Measurements from ENCODE around the gene RBM8A.

DNA sequence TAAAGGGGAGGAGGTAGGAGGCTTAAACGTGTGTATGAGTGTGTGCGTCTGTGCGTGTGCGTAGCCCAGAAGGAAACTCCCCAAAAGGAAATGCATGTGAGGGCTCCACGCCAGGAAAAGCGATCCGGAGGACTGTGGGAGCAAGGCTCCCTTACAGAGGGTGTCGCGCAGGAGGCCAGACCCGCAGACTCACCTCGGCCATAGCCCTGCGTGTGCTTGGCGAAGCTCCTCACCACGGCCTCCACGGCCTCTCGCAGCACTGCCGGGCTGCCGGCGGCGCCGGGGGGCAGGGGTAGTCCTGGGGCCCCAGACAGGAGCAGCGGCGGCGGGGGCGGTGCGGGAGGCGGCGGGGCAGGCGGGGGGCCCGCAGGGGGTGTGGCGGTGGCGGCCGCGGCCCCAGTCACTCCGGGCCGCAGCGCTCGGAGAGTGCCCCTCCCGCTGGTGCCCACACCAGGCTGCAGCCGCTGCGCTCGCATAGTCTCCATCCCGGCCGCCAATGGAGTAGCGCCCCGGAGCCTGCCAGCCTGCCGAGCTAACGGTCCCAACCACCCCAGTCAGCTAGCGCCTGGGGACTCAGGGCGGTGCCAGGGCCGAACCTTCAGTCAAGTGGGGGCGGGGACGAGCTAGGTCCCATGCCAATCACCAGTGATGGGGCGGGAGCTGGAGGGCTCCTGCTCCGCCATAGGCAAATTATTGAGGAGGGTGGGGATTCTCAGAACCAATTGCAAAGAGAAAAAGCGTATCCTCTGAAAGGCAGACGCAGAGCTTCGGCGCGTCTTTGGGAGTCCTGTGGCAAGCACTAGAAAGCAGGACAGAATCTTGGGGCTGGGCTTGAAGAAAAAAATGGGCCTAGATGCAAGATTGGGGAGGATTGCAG lies 30.4 kb upstream of the RBM8A start, which contains the start of gene LIX1L:
- TF ChIP-seq, protein P1, sequence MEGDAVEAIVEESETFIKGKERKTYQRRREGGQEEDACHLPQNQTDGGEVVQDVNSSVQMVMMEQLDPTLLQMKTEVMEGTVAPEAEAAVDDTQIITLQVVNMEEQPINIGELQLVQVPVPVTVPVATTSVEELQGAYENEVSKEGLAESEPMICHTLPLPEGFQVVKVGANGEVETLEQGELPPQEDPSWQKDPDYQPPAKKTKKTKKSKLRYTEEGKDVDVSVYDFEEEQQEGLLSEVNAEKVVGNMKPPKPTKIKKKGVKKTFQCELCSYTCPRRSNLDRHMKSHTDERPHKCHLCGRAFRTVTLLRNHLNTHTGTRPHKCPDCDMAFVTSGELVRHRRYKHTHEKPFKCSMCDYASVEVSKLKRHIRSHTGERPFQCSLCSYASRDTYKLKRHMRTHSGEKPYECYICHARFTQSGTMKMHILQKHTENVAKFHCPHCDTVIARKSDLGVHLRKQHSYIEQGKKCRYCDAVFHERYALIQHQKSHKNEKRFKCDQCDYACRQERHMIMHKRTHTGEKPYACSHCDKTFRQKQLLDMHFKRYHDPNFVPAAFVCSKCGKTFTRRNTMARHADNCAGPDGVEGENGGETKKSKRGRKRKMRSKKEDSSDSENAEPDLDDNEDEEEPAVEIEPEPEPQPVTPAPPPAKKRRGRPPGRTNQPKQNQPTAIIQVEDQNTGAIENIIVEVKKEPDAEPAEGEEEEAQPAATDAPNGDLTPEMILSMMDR (conservative IDR thresholded peaks at IDR 0.05; ENCODE audit: low read length), result no peak
- TF ChIP-seq EZH2phosphoT487 (IDR thresholded peaks at IDR 0.05; ENCODE audit: borderline replicate concordance, low read depth, low read length), result no peak
